Stomach (tissue), 9 donors: ENCODE data around the gene PTPRG. TPM values are rescaled to one million over a fixed set of nuclear protein-coding genes. Genes with fewer than 3 reads are reported as not detected.
A peak's percentile ranks its signal among the peaks of the same experiment; 100 is the strongest.

ENCODE experiments used
- DNase-seq, 2 donors: peaks; one replicate each; pipeline versions ENCODE4 v3.0.0 to v3.0.0-alpha.2; 2013 to 2019
- H3K27ac ChIP-seq, 5 donors: fragments of 200-600 bp in 4 of 5; sonication (generic) in 4 of 5; one replicate each; pipeline ENCODE4 v1.5.1; 2013 to 2019; ENCODE audit warnings: mild to moderate bottlenecking in 1 of 5, moderate library complexity in 1 of 5
- H3K27me3 ChIP-seq, 3 donors: fragments of 200-600 bp; sonication (generic); one replicate each; pipeline ENCODE4 v1.5.1; 2017 to 2019; ENCODE audit warnings: mixed run types in 1 of 3
- H3K36me3 ChIP-seq, 4 donors: fragments of 200-600 bp; sonication (generic); 1 replicate in 3 of 4; 2 replicates in 1 of 4; pipeline ENCODE4 v1.5.1; 2016 to 2019
- H3K4me1 ChIP-seq, 4 donors: fragments of 200-600 bp; sonication (generic); one replicate each; pipeline ENCODE4 v1.5.1; 2016 to 2019
- H3K4me3 ChIP-seq, 4 donors: fragments of 200-600 bp; sonication (generic) in 3 of 4; one replicate each; pipeline ENCODE4 v1.5.1; 2016 to 2019; ENCODE audit warnings: mild to moderate bottlenecking in 1 of 4
- H3K9me3 ChIP-seq, 4 donors: fragments of 200-600 bp; sonication (generic); one replicate each; pipeline ENCODE4 v1.5.1; 2016 to 2019
- CTCF ChIP-seq, 7 experiments: fragments of 450-650 bp in 4 of 7; fragments of 200-600 bp in 3 of 7; sonication (generic) in 3 of 7; IDR thresholded peaks; one replicate each; pipeline ENCODE4 v1.5.1; 2016 to 2019; ENCODE audit warnings: antibody characterized with exemption in 7 of 7, control low read depth in 2 of 7, mild to moderate bottlenecking in 1 of 7
- EP300 ChIP-seq: sonication (generic); formaldehyde crosslinking; IDR thresholded peaks from one replicate; pipeline ENCODE4 v1.6.1; 2017; ENCODE audit warnings: antibody characterized with exemption
- POLR2A ChIP-seq, 4 donors: fragments of 450-650 bp; IDR thresholded peaks; one replicate each; pipeline ENCODE4 v1.6.1; 2016; ENCODE audit warnings: antibody characterized with exemption in 4 of 4, control low read depth in 2 of 4, mild to moderate bottlenecking in 1 of 4, moderate library complexity in 1 of 4
- POLR2AphosphoS5 ChIP-seq, 3 donors: sonication (generic); formaldehyde crosslinking; IDR thresholded peaks; one replicate each; pipeline ENCODE4 v1.6.1; 2016; ENCODE audit warnings: antibody characterized with exemption in 3 of 3
- WGBS, 5 donors: extraction: QIAGEN DNeasy Blood & Tissue Kit in 3 of 5; methylation state at CpG; one replicate each; pipeline versions ENCODE4 v1.1.5 to v1.1.7; 2013 to 2018; 5-methylcytosine and 5-hydroxymethylcytosine counted together
- intact Hi-C: fragments of 100-400 bp; cut with DNase I; formaldehyde crosslinking; loops from one replicate; pipeline ENCODE4 v1.15.1; 2023; ENCODE audit warnings: low total_unique reads
- polyA plus RNA-seq, 3 donors: library from polyadenylated mRNA; stranded (reverse); fragments of 200-250 nt; gene quantifications; one replicate each; pipeline ENCODE4 v1.2.3, GENCODE V29; 2013
- total RNA-seq, 5 donors: library from RNA; depleted of rRNA; stranded (reverse); fragments of >200 nt; gene quantifications; one replicate each; pipeline versions ENCODE4 v1.1.0 to v1.2.3, GENCODE V29; 2014 to 2016
- donor health status: healthy with polysubstance abuse.
- donor health status: Bipolar disorder and iron deficiency.
- donor health status: healthy.

The PTPRG gene
- total and polyA plus RNA-seq, 8 donors: 2.4 to 96.0 (median 22.0) TPM

DNA sequence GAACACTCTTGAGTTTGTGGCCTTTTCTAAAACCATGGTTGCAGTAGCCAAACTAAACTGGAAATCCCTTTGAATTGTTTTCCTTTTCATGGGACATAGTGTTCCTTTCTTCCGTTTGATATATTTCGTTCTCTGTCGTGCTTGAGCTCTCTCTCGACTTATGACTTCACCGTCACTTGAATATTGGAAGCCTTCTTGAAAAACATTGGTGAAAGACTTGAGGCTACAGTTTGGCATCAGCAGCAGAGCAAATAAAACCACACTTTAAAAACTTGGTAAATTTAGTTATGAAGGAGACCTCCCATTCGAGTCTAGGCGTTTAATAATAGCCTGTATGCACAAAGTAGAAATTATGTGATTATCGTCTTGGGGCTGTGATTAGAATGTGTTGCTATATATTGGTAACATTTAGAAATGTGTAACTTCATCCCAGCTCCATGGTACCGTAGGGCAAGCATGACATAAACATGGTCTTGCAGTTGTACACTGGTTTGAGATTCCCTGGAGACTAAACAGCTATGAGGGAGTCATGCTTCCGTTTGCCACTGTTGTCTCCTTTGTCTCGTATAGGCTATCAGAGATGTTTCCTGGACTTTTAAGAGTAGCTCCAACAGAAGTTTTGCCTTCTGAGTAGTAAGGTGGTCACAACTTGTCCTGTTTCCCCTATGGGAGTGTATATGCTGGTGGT lies 122.3 kb downstream of the PTPRG start:
- DNase-seq: no peak
- Histone ChIP-seq H3K9me3 (no peaks in the 10 kb centered on the region), H3K36me3 (no peaks in the 10 kb centered on the region), H3K27me3 (no peaks in the 10 kb centered on the region), H3K4me3 (no peak overlapping the region), H3K27ac (no peak overlapping the region), H3K4me1 (peaks cover 0 to 8% (median 4%) of the 10 kb centered on the region in 4 donors)
- 83 to 95% (median 93%) methylated on average over 11 of the region's 11 CpGs for WGBS, 5 donors
- TF ChIP-seq EP300 (no peak), POLR2AphosphoS5 (IDR thresholded peaks at IDR 0.05) (no peak), POLR2A (IDR thresholded peaks at IDR 0.05) (no peak), CTCF (IDR thresholded peaks at IDR 0.05) (no peak)
- intact Hi-C loops: no loop called here

DNA sequence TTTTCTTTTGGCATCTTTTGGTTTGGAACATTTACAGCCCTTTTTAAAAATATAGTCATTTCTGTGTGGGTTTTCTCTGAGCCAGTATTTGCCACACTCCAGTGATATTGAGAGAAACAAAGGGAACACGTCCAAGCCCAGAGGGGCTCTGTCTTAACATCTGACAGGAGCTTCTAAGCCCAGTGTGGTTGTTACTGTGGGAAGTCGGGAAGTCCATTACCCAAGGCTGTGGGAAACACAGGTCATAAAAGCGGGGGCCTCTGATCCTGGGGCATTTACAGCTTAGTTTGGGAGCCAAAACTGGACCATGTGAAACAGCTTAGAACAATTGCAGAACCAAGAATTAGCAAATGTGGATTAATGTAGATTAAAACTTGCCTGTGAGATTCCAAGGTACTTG lies 123.0 kb downstream of the PTPRG start:
- WGBS, 5 donors: 82 to 96% (median 88%) methylated on average over 3 of the region's 3 CpGs
- H3K27me3 ChIP-seq: no peaks in the 10 kb centered on the region
- TF ChIP-seq EP300: no peak
- no peaks in the 10 kb centered on the region for H3K9me3 ChIP-seq
- intact Hi-C loops: no loop called here
- H3K4me1 ChIP-seq: peaks cover 0 to 15% (median 5%) of the 10 kb centered on the region in 4 donors
- no peak overlapping the region for H3K4me3 ChIP-seq
- H3K27ac ChIP-seq: no peak overlapping the region
- H3K36me3 ChIP-seq: no peaks in the 10 kb centered on the region
- no peak for DNase-seq

GRCh38 chr3:61685755-61686154 lies 124.4 kb downstream of the PTPRG start:
- Histone ChIP-seq H3K27ac (no peak overlapping the region), H3K27me3 (no peaks in the 10 kb centered on the region)

GRCh38 chr3:61686228-61686648 lies 124.9 kb downstream of the PTPRG start:
- Histone ChIP-seq H3K27ac (no peak overlapping the region), H3K9me3 (no peaks in the 10 kb centered on the region), H3K27me3 (no peaks in the 10 kb centered on the region), H3K36me3 (no peaks in the 10 kb centered on the region), H3K4me3 (no peak overlapping the region), H3K4me1 (peaks cover 0 to 16% (median 5%) of the 10 kb centered on the region in 4 donors)
- intact Hi-C loops: no loop called here
- no peak for TF ChIP-seq POLR2A (IDR thresholded peaks at IDR 0.05)
- TF ChIP-seq EP300: no peak
- no peak for TF ChIP-seq CTCF (IDR thresholded peaks at IDR 0.05)
- TF ChIP-seq POLR2AphosphoS5 (IDR thresholded peaks at IDR 0.05): no peak
- WGBS, 5 donors: 84 to 93% (median 90%) methylated on average over 3 of the region's 3 CpGs
- no peak for DNase-seq

More at GRCh38 chr3:61685755-61686154, 124.4 kb downstream of the PTPRG start:
- intact Hi-C loops: no loop called here
- H3K36me3 ChIP-seq: no peaks in the 10 kb centered on the region
- DNase-seq: peak in 1 of 2 donors; percentile 11
- H3K4me3 ChIP-seq: no peak overlapping the region
- H3K4me1 ChIP-seq: peaks cover 0 to 16% (median 5%) of the 10 kb centered on the region in 4 donors
- no peaks in the 10 kb centered on the region for H3K9me3 ChIP-seq
- TF ChIP-seq POLR2A (IDR thresholded peaks at IDR 0.05): no peak
- WGBS, 5 donors: 71 to 88% (median 81%) methylated on average over 9 of the region's 9 CpGs

GRCh38 chr3:61687206-61687605 lies 125.8 kb downstream of the PTPRG start:
- WGBS, 5 donors: 86 to 93% (median 91%) methylated on average over 2 of the region's 2 CpGs
- Histone ChIP-seq H3K9me3 (no peaks in the 10 kb centered on the region), H3K4me1 (peaks cover 0 to 16% (median 5%) of the 10 kb centered on the region in 4 donors), H3K4me3 (no peak overlapping the region), H3K36me3 (no peaks in the 10 kb centered on the region), H3K27me3 (no peaks in the 10 kb centered on the region), H3K27ac (no peak overlapping the region)
- intact Hi-C loops: no loop called here
- DNase-seq: no peak
- no peak for TF ChIP-seq EP300
- TF ChIP-seq CTCF (IDR thresholded peaks at IDR 0.05): no peak
- no peak for TF ChIP-seq POLR2A (IDR thresholded peaks at IDR 0.05)
- TF ChIP-seq POLR2AphosphoS5 (IDR thresholded peaks at IDR 0.05): no peak
